A204.1 (cell line): ENCODE results near the gene VAT1L.

Experiments used
- FAIRE-seq: peaks from 2 replicates; lab custom pipeline; 2012; peaks lifted over from hg19 to GRCh38; lab: Jason Lieb, UNC

Gene VAT1L, protein sequence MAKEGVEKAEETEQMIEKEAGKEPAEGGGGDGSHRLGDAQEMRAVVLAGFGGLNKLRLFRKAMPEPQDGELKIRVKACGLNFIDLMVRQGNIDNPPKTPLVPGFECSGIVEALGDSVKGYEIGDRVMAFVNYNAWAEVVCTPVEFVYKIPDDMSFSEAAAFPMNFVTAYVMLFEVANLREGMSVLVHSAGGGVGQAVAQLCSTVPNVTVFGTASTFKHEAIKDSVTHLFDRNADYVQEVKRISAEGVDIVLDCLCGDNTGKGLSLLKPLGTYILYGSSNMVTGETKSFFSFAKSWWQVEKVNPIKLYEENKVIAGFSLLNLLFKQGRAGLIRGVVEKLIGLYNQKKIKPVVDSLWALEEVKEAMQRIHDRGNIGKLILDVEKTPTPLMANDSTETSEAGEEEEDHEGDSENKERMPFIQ

DNA sequence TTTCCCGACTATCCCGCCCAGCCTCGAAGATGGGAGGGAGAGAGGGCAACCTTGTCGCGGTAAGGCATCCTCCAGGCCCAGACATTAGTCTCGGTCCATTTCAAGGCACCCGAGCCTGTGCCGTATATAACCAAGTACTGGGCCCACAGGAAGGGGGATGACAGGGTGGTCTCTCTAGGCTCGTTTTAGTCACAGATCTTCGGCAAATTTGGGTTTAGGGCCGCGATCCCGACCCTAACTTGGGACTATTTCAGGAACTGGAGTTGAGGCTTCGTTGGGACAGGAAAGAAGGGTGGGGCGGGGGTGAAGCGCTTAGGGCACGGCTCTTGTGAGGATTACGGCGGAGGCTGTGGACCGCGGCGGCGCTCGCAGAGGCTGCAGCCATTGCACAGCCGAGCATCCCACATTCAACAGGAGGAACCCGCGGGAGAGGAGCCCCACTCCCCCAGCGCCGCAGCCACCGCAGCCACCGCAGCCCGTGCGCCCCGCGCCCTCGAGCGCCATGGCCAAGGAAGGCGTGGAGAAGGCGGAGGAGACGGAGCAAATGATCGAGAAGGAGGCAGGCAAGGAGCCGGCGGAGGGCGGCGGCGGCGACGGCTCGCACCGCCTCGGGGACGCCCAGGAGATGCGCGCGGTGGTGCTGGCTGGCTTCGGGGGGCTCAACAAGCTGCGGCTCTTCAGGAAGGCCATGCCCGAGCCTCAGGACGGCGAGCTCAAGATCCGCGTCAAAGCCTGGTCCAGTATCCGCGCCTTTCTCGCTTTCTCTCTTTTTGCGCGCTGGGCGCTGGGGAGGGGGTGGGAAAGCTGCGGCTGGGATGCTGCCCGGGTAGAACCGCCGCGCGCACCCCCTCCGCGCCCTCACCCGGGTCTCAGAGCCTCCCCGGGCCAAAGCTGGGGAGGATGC, at the start of gene VAT1L:
VAT1L (plus strand) TSS at position 384 of the 904 bp plus-strand sequence; CDS start at position 503, 119 bp downstream.
- FAIRE-seq, result no peak

DNA sequence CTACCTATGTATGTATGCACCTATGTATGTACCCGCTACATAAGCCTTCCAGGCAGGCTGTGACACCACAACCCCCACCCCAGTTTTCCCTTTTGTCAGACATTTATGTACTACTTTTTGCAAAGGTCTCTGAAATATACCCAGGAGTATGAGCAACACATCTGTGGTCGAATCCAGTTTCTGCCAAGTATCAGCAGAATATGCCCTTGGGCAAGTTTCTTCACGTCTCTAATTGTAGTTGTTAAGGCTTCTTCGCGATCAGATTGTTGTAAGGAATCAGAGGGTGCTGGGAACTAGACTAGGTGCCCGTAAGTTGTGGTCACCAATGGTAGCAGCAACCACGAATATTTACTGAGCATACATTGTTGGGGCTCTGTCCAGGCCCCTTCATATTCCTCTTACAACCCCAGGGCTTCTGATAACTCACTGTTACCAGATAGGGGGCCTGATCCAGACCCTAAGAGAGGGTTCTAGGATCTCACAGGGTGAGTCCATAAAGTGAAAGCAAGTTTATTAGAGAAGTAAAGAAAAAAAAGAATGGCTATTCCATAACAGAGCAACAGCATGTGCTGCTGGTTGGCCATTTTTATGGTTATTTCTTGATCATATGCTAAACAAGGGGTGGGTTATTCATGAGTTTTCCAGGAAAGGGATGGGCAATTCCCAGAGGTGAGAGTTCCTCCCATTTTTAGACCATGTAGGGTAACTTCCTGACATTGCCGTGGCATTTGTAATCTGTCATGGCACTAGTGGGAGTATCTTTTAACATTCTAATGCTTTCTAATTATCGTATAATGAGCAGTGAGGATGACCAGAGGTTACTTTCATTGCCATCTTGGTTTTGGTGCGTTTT, 49.4 kb upstream of the VAT1L start:
- FAIRE-seq, result no peak

DNA sequence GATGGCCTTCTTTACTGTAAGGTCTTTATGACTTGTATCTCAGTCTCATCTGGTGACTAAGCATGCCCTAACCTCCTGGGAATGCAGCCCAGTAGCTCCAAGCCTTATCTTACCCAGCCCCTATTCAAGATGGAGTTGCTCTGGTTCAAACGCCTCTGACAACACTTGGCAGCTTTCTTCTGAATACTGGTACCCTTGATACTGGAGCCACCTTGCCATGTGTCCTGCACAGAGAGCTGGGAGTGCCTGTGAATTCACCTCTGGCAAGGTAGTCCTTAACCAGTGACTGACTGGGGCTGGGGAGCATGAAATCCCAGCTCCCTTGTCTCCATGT, 48.8 kb upstream of the VAT1L start:
- no peak for FAIRE-seq

DNA sequence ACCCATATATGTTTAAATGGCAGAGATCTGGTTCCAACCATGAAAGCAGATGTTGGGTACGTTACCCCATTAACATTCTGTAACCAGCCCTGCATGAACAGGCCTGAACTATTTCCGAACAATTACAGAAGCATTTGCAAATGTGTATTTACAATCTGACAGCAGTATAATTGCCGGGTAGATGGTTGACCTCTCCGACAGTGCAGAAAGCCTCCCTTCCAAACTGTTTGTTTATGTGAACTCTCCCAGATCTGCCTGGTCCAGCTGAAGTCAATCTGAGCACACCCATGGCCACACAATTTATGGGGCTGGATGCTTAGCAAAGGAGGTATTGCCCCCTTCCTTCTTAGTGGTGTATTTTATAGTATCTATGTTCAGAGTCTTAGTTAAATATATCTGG, 44.2 kb upstream of the VAT1L start:
- no peak for FAIRE-seq

DNA sequence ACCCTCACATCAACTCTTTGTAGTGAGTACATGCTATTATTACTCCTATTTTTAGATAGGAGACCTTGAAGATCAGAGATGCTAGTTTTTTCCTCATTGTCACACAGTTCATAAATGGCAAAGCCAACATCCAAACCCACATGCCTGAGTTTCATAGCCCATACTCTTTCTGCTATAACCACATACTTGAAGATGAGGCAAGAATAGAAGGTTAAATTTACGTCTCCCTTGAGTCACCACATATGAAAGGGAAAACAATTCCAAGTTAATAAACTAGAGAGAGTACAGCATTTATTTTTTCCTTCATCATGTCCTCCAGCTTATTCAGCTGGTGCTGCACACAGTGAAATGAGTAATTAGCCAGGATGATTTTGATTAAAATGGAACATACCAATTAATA, 42.4 kb upstream of the VAT1L start:
- FAIRE-seq, result no peak

DNA sequence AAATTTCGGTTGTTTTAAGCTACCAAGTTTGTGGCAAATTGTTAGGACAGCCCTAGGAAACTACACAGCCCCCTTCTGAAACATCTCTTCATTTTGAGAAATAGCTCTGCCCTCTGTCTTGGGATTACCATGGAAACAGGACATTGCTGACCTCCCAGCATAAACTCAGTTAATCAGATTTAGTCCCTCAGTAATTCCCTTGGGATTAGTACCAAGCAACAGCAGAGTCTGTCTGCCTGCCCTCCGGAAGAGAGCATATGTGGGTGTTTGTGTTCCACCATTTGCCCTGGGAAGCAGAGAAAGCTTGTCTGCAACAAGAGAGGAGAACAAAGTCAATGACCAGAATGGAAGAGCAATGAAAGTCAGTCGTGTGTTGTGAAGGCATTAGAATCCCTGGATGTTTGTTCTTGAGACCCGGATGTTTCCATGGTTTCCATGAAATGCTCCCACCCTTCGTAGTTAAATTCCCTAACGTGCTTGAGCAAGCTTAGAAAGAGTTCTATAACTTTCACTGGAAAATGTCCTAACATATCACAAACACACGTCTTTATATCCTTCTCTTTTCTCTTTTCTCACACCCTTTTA, 39.9 kb upstream of the VAT1L start:
- no peak for FAIRE-seq

DNA sequence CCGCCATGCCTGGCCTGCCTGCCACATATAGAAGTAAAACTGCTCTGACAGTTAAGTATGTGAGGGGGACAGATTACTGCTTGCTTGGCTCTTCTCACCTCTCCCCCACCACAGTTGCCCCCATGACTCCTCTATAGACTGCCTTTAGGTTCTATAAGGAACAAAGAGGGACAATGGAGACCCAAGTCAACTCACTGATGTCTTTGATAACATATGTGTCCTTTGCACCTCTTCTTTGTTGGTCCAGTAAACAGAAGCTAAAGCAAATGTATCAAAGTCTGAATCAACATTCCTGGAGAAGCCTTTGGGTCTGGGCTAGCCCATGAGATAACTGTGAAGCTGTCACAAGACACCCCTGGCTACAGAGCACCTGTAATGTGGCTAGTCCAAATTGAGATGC, 38.9 kb upstream of the VAT1L start:
- no peak for FAIRE-seq

DNA sequence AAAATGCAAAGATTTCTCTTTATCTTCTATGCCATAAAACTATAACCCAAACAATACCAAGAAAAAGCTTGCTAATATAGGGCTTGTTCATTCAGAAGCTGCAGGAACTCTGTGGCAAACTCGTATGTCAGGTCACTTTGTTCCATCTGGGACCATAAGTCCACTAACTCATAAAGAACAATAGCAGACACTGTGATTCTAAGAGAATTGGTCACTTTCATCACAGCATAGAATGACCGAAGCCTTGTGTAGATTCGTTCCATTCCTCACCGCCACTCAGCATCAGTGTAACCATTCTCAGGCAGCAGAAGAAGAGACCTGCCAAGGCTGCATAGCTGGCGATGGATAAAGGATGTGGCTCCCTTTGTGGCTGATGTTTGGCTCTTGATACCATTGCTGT, 30.3 kb upstream of the VAT1L start:
- no peak for FAIRE-seq

DNA sequence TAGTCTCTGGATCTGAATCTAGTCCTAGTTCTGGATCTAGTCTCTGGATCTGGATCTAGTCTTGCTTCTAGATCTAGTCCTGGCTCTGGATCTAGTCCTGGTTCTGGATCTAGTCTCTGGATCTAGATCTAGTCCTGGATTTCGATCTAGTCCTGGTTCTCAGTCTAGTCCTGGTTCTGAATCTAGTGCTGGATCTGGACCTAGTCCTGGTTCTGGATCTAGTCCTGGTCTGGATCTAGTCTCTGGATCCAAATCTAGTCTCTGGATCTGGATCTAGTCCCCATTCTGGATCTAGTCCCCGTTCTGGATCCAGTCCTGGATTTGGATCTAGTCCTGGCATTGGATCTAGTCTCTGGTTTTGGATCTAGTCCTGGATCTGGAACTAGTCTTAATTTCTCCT, 29.9 kb upstream of the VAT1L start:
- FAIRE-seq, result no peak

DNA sequence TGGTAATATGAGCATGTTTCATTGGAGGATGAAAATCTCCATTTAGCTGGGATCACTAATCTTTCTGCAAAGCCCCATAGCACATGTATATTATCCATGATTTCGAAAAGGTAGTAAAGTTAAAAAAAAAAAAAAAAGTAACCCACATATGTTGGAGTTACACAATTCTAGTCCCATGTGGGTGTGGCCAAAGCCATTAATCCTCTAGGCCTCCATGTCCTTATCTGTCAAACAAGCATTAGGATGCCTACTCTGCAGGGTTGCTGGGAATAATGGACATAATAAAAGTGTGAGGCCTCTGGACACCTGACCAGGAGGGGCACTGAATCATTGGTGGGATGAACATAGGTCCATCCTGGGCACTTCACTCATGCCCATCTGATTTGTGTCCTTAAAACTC, 29.2 kb upstream of the VAT1L start:
- FAIRE-seq, result no peak

DNA sequence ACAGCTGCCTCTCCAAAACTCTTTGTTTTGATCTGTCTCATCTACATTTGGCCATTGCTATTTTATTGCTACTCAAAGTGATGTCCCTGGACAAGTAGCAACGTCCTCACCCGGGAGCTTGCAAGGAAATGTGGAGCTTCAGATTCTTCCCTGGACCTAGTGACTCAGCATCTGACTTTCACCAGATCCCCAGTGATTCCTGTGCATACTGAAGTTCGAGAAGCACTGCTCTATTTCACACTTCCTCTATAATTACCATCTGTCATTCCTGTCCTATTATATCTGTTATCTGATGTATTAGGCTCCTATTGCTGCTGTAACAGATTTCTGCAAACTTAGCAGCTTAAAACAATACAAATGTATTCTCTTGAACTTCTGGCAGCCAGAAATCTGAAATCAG, 28.5 kb upstream of the VAT1L start:
- no peak for FAIRE-seq

DNA sequence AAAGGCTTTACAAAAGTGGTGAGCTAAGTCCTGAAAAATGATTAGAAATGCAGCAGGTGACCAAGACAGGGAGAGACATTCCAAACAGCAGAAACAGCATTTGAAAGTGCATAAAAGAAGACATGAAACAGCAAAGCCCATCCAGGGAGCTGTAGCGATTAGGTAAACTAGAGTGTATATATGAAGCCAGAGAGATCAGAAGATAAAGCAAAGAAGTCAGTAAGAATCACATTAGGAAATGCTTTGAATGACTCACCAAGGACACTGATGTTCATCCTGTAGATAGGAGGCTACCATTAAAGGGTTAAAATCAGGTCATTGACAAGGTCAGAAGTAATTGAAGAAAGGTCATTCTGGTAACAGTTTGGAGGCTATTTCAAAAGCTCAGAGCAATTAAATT, 27.6 kb upstream of the VAT1L start:
- FAIRE-seq, result no peak

DNA sequence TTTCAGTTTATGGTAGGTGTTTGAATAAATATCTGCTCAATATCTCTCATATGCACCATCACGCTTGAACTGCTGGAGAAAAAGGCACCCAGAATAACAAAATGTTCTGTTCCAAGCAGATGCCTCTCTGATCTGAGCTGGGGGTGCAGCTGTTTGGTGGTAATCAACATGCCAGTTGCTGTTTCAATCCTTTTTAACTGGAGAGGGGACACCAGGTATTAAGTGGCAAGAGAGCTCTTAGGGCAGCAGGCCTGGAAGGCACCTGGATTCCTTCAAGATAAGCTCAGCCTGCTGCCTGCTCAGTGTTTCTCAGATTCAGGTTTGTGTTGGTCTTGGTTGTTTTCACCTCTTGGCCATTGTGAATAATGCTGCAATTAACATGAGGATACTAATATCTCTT, 27.2 kb upstream of the VAT1L start:
- FAIRE-seq, result no peak

DNA sequence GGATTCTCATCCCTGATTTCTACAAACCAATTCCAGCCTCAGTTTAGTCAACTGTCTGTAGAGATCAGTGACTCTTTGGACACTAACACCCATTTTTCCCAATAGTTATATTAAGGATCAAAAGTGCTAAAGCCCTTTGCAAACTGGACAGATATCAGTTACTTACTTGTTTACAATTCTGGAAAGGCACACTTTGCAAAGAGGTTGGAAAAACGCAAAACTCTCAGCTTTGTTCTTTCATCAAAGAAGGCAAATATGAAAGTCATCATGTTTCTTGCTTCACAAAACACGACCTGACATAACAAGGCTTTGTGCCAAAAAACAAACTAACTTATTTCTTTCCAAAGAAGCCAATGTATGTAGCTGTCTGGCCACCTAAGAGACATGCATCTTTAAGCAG, 26.1 kb upstream of the VAT1L start:
- FAIRE-seq, result no peak

DNA sequence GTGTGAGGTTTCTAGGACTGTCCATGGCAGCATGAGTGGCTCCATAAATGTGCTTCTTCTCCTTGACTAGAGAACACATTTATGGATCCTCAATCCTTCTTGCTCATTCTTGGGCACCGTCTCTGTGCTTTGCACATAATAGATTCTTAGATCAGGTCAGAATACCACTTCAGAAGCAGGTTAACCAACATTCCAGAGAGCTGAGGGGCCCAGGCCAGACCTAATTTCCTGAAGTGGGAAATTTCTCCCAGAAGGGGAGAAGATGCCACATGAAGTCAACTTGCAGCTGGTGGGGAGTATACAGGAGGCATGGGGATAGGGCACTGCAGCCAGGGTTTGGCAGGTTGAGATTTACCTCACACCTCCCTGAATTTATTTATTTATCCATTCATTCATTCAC, 24.4 kb upstream of the VAT1L start:
- FAIRE-seq, result no peak

DNA sequence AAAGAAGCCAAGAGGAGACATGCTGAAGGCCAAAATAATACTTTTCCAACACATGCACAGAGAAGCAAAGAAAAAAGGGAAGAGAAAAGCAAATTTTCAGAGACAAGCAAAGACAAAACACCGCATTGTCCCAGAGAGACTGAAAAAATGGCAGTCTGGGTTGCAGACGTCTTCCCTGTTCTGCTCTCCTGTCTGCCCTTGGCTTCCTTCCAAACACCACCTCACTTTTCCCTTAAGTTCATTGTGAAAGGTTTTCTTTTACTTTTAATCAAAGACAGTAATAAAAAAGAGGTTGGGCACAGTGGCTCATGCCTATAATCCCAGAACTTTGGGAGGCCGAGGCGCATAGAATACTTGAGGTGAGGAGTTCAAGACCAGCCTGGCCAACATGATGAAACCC, 21.2 kb upstream of the VAT1L start:
- no peak for FAIRE-seq

DNA sequence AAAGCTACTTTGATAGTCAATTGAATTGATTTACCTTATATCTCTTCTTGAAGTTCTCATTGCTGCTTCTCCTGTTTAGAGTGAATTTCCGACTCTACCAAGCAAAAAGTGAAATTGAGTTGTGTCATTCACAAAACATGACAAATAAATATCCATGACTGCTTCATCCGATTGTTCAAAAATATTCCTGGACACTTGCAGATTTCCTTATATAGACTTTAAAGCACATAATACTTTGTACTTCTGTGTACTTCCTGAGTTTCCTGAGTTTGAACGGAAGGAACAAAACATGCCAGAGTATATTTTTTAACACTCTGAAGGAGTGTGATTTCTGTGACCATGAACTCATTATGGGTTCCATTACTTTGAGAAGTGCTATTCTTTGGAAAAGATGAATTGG, 20.5 kb upstream of the VAT1L start:
- FAIRE-seq, result no peak

DNA sequence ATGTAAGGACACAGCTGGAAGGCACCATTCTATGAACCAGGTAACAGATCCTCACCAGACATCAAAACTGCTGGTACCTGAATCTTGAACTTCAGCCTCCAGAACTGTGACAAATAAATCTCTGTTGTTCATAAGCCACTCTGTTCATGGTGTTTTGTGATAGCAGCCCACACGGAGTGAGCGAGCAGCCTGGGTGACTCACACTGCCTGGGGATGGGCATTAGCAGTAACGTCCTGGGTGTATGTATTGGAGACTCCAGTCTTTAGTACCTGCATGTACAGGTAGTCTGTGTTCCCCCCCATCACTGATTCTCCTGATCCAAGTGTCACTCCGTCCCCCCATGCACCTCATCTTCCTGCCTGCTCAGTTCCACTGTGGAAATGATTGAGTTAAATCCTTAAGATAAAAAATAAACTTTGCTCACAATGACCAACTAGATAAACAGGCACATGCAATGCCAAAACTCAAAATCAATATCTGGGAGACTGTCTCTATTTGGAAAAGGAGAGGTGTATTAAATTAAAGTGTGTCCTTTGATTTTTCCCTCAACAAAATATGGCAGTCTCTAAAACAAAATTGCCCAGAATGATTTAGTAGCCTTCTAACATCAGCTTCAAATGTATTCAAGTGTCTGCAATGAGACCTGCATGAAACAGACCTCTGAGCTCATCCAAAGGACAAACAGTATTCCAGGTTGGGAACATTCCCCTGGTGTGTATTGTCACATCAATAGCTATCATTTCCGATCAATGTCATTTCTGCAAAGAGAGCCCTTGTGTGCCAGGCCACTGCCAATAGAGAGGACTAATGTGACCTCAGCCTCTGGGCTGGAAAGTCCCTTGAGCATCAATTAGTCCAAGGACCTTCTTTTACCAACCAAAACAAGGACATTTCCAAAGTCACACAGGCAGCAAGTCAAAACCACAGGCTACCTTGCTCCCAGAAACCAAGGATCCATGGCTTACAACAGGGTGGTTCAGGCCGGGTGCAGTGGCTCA, 12.2 kb upstream of the VAT1L start:
- no peak for FAIRE-seq

DNA sequence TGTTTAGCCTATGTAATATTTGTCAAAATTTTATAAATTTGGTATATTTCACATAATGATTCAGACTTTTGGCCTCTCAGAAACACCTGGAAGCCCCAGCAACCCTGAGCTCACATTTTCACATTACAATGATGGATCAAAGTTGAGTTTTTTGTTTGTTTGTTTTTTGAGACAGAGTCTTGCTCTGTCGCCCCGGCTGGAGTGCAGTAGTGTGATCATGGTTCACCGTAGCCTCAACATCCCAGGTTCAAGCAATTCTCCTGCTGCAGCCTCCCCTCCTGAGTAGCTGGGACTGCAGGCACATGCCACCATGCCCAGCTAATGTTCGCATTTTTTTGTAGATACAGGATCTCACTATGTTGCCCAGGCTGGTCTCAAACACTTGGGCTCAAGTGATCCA, 10.6 kb upstream of the VAT1L start:
- no peak for FAIRE-seq

DNA sequence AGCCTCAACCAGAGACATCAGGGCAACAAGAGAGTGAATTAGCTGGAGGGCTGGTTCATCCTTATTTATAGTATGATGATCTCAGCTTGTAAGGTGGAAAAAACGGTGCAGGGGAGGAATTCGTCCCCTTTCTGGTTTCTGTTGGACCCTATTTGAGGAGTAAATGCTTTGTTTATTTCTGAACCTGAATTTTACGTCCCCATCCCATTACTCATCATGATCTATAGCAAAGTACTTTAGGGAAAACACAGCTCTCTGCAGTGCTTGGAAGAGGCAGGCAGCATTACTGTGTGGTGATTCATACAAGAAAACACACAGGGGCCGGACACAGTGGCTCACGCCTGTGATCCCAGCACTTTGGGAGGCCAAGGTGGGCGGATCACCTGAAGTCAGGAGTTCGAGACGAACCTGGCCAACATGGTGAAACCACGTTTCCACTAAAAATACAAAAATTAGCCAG, 8.0 kb upstream of the VAT1L start:
- no peak for FAIRE-seq

DNA sequence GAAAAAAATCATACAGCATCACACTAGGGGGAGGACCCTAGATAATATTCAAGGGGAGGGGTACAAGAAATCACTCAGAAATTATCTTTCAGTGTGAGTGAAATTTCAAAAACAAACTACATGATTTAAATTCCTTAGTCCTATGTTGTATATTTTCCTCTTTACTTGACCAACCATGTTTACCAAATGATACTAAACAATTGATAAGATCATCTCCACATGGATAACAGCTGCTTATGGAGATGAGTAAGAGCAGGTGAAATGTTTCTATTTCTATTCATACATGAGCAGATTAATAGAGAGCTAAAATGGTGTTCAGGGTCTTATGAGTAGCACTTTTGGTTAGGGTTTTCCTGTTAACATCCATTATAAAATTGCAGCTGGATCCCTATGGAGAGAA, 7.3 kb upstream of the VAT1L start:
- no peak for FAIRE-seq
